ENCODE results near the gene WNT4. TPM values are rescaled to one million over a fixed set of nuclear protein-coding genes. Genes with fewer than 3 reads are reported as not detected.

Gene WNT4
- total and polyA plus RNA-seq, 7 donors = 0.10 to 5.6 (median 0.44) TPM

DNA sequence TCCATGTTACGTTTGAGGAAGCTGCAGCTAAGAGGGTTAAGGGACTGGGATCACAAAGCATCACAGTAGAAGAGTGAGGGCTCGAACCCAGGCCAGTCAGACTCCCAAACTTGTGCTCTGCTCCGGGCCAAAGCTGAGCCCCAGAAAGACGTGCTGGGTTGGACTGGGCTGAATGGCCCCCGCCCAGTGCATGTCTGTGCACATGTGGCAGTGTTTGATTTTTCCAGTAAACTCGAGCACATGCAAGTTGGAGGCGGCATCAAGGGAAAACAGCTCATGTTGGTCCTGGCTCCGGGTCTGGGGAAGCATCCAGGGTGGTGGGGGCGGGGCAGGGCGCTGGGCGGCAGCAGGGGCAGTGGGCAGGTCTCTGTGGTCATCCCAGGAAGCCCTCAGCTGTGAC lies 39.8 kb upstream of the WNT4 start:
- H3K9me3 ChIP-seq = no peaks in the 10 kb centered on the region
- DNase-seq (no peak), ATAC-seq (no peak)
- intact Hi-C loops (cut with DNase I) = no loop called here
- H3K27me3 ChIP-seq (ENCODE audit: insufficient read depth in 3 of 3, low read length in 2 of 3) = peaks cover 0 to 31% (median 1%) of the 10 kb centered on the region in 3 donors
- 44 to 49% (median 47%) methylated on average over 11 of the region's 11 CpGs for WGBS, 3 donors
- TF ChIP-seq, protein P1, sequence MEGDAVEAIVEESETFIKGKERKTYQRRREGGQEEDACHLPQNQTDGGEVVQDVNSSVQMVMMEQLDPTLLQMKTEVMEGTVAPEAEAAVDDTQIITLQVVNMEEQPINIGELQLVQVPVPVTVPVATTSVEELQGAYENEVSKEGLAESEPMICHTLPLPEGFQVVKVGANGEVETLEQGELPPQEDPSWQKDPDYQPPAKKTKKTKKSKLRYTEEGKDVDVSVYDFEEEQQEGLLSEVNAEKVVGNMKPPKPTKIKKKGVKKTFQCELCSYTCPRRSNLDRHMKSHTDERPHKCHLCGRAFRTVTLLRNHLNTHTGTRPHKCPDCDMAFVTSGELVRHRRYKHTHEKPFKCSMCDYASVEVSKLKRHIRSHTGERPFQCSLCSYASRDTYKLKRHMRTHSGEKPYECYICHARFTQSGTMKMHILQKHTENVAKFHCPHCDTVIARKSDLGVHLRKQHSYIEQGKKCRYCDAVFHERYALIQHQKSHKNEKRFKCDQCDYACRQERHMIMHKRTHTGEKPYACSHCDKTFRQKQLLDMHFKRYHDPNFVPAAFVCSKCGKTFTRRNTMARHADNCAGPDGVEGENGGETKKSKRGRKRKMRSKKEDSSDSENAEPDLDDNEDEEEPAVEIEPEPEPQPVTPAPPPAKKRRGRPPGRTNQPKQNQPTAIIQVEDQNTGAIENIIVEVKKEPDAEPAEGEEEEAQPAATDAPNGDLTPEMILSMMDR (IDR thresholded peaks at IDR 0.05) = no peak
- H3K4me1 ChIP-seq = no peaks in the 10 kb centered on the region
- no peak overlapping the region for H3K4me3 ChIP-seq
- H3K36me3 ChIP-seq (ENCODE audit: insufficient read depth in 1 of 2, low read depth in 1 of 2) = no peaks in the 10 kb centered on the region
- no peak overlapping the region for H3K27ac ChIP-seq

DNA sequence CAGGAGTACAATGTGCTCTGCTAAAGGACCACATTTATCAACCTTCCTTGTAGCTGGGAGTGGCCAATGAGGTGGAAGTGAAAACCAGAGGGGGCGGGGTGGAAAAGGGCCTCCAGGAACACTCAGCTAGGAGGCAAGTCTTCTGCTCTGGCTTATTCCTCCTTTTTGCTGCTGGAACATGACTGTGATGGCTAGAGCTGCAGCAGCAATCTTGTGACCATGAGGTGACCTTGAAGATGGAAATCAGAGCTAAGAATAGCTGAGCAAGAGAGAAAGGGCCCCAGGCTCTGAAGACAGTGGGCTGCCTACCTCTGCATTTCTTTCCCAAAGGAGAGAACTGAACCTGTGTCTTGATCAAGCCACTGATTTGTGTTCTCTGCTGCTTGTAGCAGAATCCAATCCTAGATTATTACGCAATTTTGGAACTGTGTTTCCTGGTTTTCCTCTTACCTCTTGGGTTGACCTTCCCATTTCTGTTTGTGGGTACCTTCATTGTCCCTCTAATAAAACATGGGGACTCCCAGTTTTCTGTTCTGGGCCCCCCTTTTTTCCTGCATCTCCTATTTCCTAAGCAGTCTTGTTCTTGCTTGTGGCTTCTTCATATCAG lies 36.4 kb upstream of the WNT4 start:
- WGBS, 3 donors = 92 to 96% (median 93%) methylated on average over 2 of the region's 2 CpGs
- no peak overlapping the region for H3K4me3 ChIP-seq
- H3K9me3 ChIP-seq = no peaks in the 10 kb centered on the region
- no peaks in the 10 kb centered on the region for H3K36me3 ChIP-seq (ENCODE audit: insufficient read depth in 1 of 2, low read depth in 1 of 2)
- ATAC-seq (no peak), DNase-seq (no peak)
- H3K4me1 ChIP-seq = no peaks in the 10 kb centered on the region
- intact Hi-C loops (cut with DNase I) = no loop called here
- peaks cover 0 to 12% (median 4%) of the 10 kb centered on the region in 3 donors for H3K27me3 ChIP-seq (ENCODE audit: insufficient read depth in 3 of 3, low read length in 2 of 3)
- TF ChIP-seq, protein P1 (IDR thresholded peaks at IDR 0.05) = no peak
- no peak overlapping the region for H3K27ac ChIP-seq

DNA sequence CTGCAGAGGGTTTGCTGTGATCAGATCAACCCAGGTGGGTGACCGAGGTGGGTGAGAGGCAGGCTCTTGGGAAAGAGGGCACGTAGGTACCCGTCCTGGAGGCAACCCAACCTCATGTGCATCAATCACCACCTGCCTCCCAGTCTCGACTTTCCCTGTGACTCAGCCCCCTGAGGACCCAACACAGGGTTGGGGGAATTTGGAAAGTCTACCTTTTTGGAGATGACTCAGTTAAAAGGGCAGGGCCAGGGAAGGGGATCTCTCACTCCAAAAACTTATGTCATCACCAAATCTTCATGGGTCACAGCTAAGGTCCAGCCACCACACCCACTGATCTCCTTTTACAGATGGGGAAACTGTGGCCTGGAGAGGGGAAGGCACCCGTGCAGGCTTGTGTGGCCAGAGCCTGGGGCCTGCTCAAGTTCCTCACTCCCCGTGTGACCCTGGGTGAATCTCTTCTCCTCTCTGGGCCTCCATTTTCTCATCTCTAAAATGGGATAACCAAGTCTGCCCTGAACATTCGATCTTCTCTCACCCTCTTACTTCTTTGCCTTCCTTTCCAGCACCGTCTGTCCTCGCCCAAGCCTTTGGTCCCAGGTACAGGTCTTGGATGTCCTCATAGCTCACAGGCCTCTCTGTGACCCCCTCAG lies 34.6 kb upstream of the WNT4 start:
- 72 to 80% (median 77%) methylated on average over 9 of the region's 9 CpGs for WGBS, 3 donors
- DNase-seq (no peak), ATAC-seq (no peak)
- Histone ChIP-seq H3K36me3 (ENCODE audit: insufficient read depth in 1 of 2, low read depth in 1 of 2) (no peaks in the 10 kb centered on the region), H3K9me3 (no peaks in the 10 kb centered on the region), H3K4me1 (no peaks in the 10 kb centered on the region), H3K27ac (no peak overlapping the region), H3K27me3 (ENCODE audit: insufficient read depth in 3 of 3, low read length in 2 of 3) (peaks cover 0 to 3% (median under 1%) of the 10 kb centered on the region in 3 donors), H3K4me3 (no peak overlapping the region)
- intact Hi-C loops (cut with DNase I) = no loop called here
- TF ChIP-seq, protein P1 (IDR thresholded peaks at IDR 0.05) = no peak

DNA sequence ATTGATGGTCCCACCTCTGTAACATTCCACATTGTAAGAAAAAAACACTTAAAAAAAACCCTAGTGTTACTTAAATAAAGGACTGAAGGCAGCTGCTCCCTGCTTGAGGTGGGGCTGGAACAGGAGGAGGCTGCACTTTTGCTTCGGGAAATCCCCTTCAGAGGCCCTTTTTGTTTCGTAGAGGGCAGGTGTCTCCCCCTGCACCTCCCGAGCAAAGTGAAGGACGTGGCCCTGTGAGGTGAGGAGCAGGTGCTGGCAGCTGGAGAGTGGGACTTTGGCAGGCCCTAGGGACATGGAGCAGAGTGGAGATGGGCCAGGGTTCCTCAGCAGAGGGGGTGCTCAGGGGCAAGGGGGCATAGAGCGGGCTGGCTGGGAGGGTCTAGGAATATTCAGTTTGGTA lies 33.4 kb upstream of the WNT4 start:
- WGBS, 3 donors = 43 to 47% (median 45%) methylated on average over 5 of the region's 5 CpGs
- DNase-seq = no peak

More for the DNA sequence above, 33.4 kb upstream of the WNT4 start:
- Histone ChIP-seq H3K4me3 (no peak overlapping the region), H3K9me3 (no peaks in the 10 kb centered on the region), H3K36me3 (ENCODE audit: insufficient read depth in 1 of 2, low read depth in 1 of 2) (no peaks in the 10 kb centered on the region), H3K27me3 (ENCODE audit: insufficient read depth in 3 of 3, low read length in 2 of 3) (peaks cover 0 to 3% (median 0%) of the 10 kb centered on the region in 3 donors), H3K4me1 (no peaks in the 10 kb centered on the region), H3K27ac (no peak overlapping the region)
- no peak for ATAC-seq
- TF ChIP-seq, protein P1 (IDR thresholded peaks at IDR 0.05) = no peak
- intact Hi-C loops (cut with DNase I) = no loop called here
